SU-DHL-6 (cell line): ENCODE results near the gene MFAP3L.

Experiments used
- EZH2phosphoT487 ChIP-seq: fragments of 200-600 bp; sonication (generic), shearing (Covaris generic); conservative IDR thresholded peaks from 2 replicates; pipeline ENCODE4 v1.6.1; 2018; ENCODE audit warnings: mild to moderate bottlenecking, antibody characterized with exemption, low read length, moderate library complexity, mixed read lengths
- TF ChIP-seq, protein P1 (sequence below): fragments of 200-600 bp; sonication (generic); IDR thresholded peaks from one replicate; pipeline ENCODE4 v1.5.1; 2017; ENCODE audit warnings: antibody characterized with exemption, mild to moderate bottlenecking, low read length, moderate library complexity; ENCODE audit not compliant: insufficient read depth, poor library complexity, severe bottlenecking

DNA sequence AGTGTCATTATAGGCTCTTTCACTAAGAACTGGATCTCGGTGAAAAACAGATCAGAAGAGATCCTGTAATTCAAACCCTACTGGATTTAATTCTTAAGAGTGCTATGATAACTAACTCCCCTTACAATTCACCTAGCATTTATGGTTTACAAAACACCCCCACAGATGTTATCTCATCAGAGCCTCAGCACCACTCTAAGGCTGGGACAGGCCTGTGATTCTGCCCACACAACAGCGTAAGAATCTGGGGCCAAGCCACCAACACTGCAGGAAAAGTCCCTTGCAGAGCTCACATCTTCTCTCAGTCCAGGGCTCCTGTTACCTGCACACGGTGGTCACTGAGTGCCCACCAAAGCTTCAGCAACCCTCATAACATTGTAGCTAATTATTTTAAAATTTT is 8.9 kb downstream of the MFAP3L start:
- TF ChIP-seq, protein P1, sequence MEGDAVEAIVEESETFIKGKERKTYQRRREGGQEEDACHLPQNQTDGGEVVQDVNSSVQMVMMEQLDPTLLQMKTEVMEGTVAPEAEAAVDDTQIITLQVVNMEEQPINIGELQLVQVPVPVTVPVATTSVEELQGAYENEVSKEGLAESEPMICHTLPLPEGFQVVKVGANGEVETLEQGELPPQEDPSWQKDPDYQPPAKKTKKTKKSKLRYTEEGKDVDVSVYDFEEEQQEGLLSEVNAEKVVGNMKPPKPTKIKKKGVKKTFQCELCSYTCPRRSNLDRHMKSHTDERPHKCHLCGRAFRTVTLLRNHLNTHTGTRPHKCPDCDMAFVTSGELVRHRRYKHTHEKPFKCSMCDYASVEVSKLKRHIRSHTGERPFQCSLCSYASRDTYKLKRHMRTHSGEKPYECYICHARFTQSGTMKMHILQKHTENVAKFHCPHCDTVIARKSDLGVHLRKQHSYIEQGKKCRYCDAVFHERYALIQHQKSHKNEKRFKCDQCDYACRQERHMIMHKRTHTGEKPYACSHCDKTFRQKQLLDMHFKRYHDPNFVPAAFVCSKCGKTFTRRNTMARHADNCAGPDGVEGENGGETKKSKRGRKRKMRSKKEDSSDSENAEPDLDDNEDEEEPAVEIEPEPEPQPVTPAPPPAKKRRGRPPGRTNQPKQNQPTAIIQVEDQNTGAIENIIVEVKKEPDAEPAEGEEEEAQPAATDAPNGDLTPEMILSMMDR = no peak
- no peak for TF ChIP-seq EZH2phosphoT487
